ENCODE results near the gene C6orf163.

- TF ChIP-seq, protein P1, sequence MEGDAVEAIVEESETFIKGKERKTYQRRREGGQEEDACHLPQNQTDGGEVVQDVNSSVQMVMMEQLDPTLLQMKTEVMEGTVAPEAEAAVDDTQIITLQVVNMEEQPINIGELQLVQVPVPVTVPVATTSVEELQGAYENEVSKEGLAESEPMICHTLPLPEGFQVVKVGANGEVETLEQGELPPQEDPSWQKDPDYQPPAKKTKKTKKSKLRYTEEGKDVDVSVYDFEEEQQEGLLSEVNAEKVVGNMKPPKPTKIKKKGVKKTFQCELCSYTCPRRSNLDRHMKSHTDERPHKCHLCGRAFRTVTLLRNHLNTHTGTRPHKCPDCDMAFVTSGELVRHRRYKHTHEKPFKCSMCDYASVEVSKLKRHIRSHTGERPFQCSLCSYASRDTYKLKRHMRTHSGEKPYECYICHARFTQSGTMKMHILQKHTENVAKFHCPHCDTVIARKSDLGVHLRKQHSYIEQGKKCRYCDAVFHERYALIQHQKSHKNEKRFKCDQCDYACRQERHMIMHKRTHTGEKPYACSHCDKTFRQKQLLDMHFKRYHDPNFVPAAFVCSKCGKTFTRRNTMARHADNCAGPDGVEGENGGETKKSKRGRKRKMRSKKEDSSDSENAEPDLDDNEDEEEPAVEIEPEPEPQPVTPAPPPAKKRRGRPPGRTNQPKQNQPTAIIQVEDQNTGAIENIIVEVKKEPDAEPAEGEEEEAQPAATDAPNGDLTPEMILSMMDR (IDR thresholded peaks at IDR 0.05; ENCODE audit: borderline replicate concordance, extremely low read depth, low read length, poor library complexity, severe bottlenecking): no peak
- TF ChIP-seq EZH2 (IDR thresholded peaks at IDR 0.05; ENCODE audit: borderline replicate concordance, low read depth, low read length, severe bottlenecking): no peak
Measured at GRCh38 chr6:87334683-87335082, 9.9 kb upstream of the C6orf163 start.
